ENCODE results near the gene NELL1.

Gene NELL1

GRCh38 chr11:20762116-20762844 is 92.9 kb downstream of the NELL1 start:
- Histone ChIP-seq H3K4me3 (no peak overlapping the region), H3K36me3 (ENCODE audit: insufficient read depth, low read length) (no peaks in the 10 kb centered on the region), H3K9me3 (ENCODE audit: low read depth, low read length) (no peaks in the 10 kb centered on the region), H3K27ac (no peak overlapping the region), H3K9ac (ENCODE audit: insufficient read length) (no peak overlapping the region)
- no peak for TF ChIP-seq EZH2 (IDR thresholded peaks at IDR 0.05)
- TF ChIP-seq FOXP2 (optimal IDR thresholded peaks at IDR 0.05; ENCODE audit: control extremely low read depth, extremely low read length, insufficient read depth) = no peak
- TF ChIP-seq POLR2AphosphoS5 (IDR thresholded peaks at IDR 0.05; ENCODE audit: borderline replicate concordance, low read depth, low read length) = no peak
- no peak for DNase-seq (ENCODE audit: low read depth, low spot score)

- H3K27ac ChIP-seq = no peak overlapping the region
- no peaks in the 10 kb centered on the region for H3K36me3 ChIP-seq (ENCODE audit: insufficient read depth, low read length)
- H3K9me3 ChIP-seq (ENCODE audit: low read depth, low read length) = no peaks in the 10 kb centered on the region
- H3K9ac ChIP-seq (ENCODE audit: insufficient read length) = no peak overlapping the region
- TF ChIP-seq FOXP2 (optimal IDR thresholded peaks at IDR 0.05; ENCODE audit: control extremely low read depth, extremely low read length, insufficient read depth) (no peak), EZH2 (IDR thresholded peaks at IDR 0.05) (no peak), POLR2AphosphoS5 (IDR thresholded peaks at IDR 0.05; ENCODE audit: borderline replicate concordance, low read depth, low read length) (no peak)
- DNase-seq (ENCODE audit: low read depth, low spot score) = no peak
- no peak overlapping the region for H3K4me3 ChIP-seq
Measured at GRCh38 chr11:20762980-20763379, 93.6 kb downstream of the NELL1 start.

GRCh38 chr11:20770414-20770946 is 101.1 kb downstream of the NELL1 start:
- TF ChIP-seq EZH2 (IDR thresholded peaks at IDR 0.05) = no peak
- no peak for TF ChIP-seq FOXP2 (optimal IDR thresholded peaks at IDR 0.05; ENCODE audit: control extremely low read depth, extremely low read length, insufficient read depth)
- no peak for TF ChIP-seq POLR2AphosphoS5 (IDR thresholded peaks at IDR 0.05; ENCODE audit: borderline replicate concordance, low read depth, low read length)
- Histone ChIP-seq H3K9me3 (ENCODE audit: low read depth, low read length) (no peaks in the 10 kb centered on the region), H3K9ac (ENCODE audit: insufficient read length) (no peak overlapping the region), H3K36me3 (ENCODE audit: insufficient read depth, low read length) (no peaks in the 10 kb centered on the region), H3K27ac (no peak overlapping the region), H3K4me3 (no peak overlapping the region)
- DNase-seq (ENCODE audit: low read depth, low spot score) = no peak

- DNase-seq (ENCODE audit: low read depth, low spot score) = no peak
- no peak for TF ChIP-seq POLR2AphosphoS5 (IDR thresholded peaks at IDR 0.05; ENCODE audit: borderline replicate concordance, low read depth, low read length)
- TF ChIP-seq EZH2 (IDR thresholded peaks at IDR 0.05) = no peak
- no peak for TF ChIP-seq FOXP2 (optimal IDR thresholded peaks at IDR 0.05; ENCODE audit: control extremely low read depth, extremely low read length, insufficient read depth)
- Histone ChIP-seq H3K9ac (ENCODE audit: insufficient read length) (no peak overlapping the region), H3K9me3 (ENCODE audit: low read depth, low read length) (no peaks in the 10 kb centered on the region), H3K4me3 (no peak overlapping the region), H3K27ac (no peak overlapping the region), H3K36me3 (ENCODE audit: insufficient read depth, low read length) (no peaks in the 10 kb centered on the region)
Measured at GRCh38 chr11:20771026-20771425, 101.6 kb downstream of the NELL1 start.

DNA sequence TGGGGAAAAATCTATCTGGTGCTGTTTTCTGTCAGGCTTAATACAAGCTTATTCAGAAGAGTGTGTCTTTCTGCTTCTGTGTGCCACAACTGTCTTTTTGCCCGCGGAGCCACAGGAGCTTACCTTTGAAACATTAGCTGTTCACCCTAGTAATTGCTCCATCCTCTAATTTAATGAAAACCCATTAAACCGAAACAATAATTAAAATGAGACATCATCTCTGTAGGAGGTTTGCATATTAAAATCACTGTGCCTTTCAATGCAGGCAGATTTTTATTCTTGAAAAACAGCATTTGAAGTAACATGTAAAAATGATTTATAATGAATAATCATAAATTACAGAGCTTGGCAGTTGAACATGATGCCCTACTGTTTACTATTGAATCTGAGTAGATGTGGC is 102.3 kb downstream of the NELL1 start:
- Histone ChIP-seq H3K4me3 (no peak overlapping the region), H3K9me3 (ENCODE audit: low read depth, low read length) (no peaks in the 10 kb centered on the region), H3K36me3 (ENCODE audit: insufficient read depth, low read length) (no peaks in the 10 kb centered on the region), H3K9ac (ENCODE audit: insufficient read length) (no peak overlapping the region), H3K27ac (no peak overlapping the region)
- no peak for TF ChIP-seq FOXP2 (optimal IDR thresholded peaks at IDR 0.05; ENCODE audit: control extremely low read depth, extremely low read length, insufficient read depth)
- TF ChIP-seq EZH2 (IDR thresholded peaks at IDR 0.05) = no peak
- DNase-seq (ENCODE audit: low read depth, low spot score) = no peak

- H3K36me3 ChIP-seq (ENCODE audit: insufficient read depth, low read length) = no peaks in the 10 kb centered on the region
- H3K4me3 ChIP-seq = no peak overlapping the region
- TF ChIP-seq EZH2 (IDR thresholded peaks at IDR 0.05) = no peak
- TF ChIP-seq FOXP2 (optimal IDR thresholded peaks at IDR 0.05; ENCODE audit: control extremely low read depth, extremely low read length, insufficient read depth) = no peak
- no peak for TF ChIP-seq POLR2AphosphoS5 (IDR thresholded peaks at IDR 0.05; ENCODE audit: borderline replicate concordance, low read depth, low read length)
- H3K27ac ChIP-seq = no peak overlapping the region
- DNase-seq (ENCODE audit: low read depth, low spot score) = no peak
- H3K9me3 ChIP-seq (ENCODE audit: low read depth, low read length) = no peaks in the 10 kb centered on the region
- no peak overlapping the region for H3K9ac ChIP-seq (ENCODE audit: insufficient read length)
Measured at GRCh38 chr11:20775331-20775730, 105.9 kb downstream of the NELL1 start.

DNA sequence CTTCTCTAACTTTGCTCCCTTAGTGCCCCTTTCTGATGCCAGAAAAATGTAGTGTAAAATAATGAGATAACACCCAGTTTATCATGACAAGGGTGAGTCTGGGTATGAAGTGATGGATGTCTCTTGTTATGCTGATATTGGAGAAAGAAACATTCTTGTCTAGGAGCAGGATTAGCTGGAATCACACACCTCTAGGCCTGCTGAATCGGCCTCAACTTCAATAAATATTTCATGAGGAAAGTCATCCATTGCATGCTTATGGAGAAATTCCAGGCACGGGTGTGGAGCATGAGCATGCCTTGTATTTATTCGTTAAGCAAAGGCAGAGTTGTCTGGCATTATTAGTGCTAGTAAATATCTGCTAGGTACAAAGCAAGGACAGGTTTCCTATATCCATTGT is 113.4 kb downstream of the NELL1 start:
- Histone ChIP-seq H3K9ac (ENCODE audit: insufficient read length) (no peak overlapping the region), H3K27ac (no peak overlapping the region), H3K36me3 (ENCODE audit: insufficient read depth, low read length) (no peaks in the 10 kb centered on the region), H3K9me3 (ENCODE audit: low read depth, low read length) (no peaks in the 10 kb centered on the region), H3K4me3 (no peak overlapping the region)
- TF ChIP-seq POLR2AphosphoS5 (IDR thresholded peaks at IDR 0.05; ENCODE audit: borderline replicate concordance, low read depth, low read length) (no peak), EZH2 (IDR thresholded peaks at IDR 0.05) (no peak), FOXP2 (optimal IDR thresholded peaks at IDR 0.05; ENCODE audit: control extremely low read depth, extremely low read length, insufficient read depth) (no peak)
- DNase-seq (ENCODE audit: low read depth, low spot score) = no peak

DNA sequence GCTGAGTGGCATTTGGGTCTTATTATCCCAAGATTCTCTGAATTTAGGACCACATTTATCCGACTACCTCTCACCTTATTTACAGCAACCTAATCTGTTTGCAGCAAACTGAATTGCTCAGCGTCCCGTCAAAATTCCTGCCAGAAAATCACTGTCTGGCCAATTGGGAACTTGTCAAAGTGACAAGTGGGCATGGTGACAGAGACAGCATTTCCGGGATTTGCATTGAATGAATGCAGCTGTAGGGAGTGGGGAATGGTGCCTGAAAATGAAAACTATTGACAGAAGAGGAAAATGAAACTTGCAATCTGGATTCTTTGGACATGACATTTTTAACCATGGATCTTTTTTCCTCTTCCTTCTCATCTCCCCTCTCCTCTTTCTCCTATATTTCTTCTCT is 113.8 kb downstream of the NELL1 start:
- no peak for DNase-seq (ENCODE audit: low read depth, low spot score)

More for the DNA sequence above, 113.8 kb downstream of the NELL1 start:
- no peak overlapping the region for H3K4me3 ChIP-seq
- TF ChIP-seq EZH2 (IDR thresholded peaks at IDR 0.05) (no peak), FOXP2 (optimal IDR thresholded peaks at IDR 0.05; ENCODE audit: control extremely low read depth, extremely low read length, insufficient read depth) (no peak), POLR2AphosphoS5 (IDR thresholded peaks at IDR 0.05; ENCODE audit: borderline replicate concordance, low read depth, low read length) (no peak)
- no peak overlapping the region for H3K27ac ChIP-seq
- no peaks in the 10 kb centered on the region for H3K36me3 ChIP-seq (ENCODE audit: insufficient read depth, low read length)
- H3K9me3 ChIP-seq (ENCODE audit: low read depth, low read length) = no peaks in the 10 kb centered on the region
- H3K9ac ChIP-seq (ENCODE audit: insufficient read length) = no peak overlapping the region

Measured in SK-N-MC (cell line).